ENCODE measurements around the gene C7orf57.

The C7orf57 gene

DNA sequence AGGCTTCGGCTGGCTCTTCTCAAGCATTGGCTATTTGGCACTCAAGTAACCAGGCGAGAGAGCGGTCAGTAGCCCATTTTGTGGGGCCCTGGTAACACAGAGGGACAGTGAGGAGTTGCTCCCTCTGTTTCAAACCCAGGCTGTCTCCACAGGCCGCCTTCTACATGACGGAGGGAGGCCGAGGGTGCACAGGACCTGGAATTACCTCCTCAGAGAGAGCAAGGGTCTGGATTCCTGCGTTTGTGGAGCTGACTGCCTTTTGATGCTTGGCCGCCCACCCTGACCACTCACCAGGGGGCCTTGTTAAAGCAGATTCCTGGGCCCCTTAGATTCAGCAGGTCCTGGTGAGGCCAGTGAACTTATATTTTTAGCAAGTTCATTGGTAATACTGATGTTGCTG lies 66.0 kb downstream of the C7orf57 start:
- peaks cover 18% of the 10 kb centered on the region for H3K4me1 ChIP-seq (ENCODE audit: control insufficient read depth, insufficient read depth, low read length)

DNA sequence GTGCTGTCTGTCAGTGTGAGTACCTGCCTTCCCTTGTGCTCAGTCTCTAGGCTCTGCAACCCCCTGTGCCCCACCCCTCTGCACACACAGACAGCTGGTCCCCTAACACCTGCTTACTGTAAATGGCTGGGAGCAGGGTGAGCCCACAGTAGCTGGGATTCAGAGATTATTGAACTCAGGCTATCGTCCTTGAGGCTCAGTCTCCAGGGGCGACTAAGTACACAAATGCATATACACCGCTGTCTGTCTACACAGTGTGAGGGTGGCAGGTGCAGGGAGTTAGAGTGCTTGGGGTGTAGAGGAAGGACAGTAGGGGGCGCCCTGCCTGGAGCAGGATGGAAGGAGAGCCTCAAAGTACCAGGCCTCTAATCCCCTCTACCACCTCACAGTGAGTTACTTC lies 66.6 kb downstream of the C7orf57 start:
- Histone ChIP-seq H3K4me3 (ENCODE audit: low read length) (no peak overlapping the region), H3K27me3 (ENCODE audit: control insufficient read depth, insufficient read depth, low read length) (no peaks in the 10 kb centered on the region), H3K9me3 (replicated peaks; ENCODE audit: low read length) (no peaks in the 10 kb centered on the region), H3K36me3 (ENCODE audit: insufficient read depth, low read length) (peaks cover 77% of the 10 kb centered on the region), H3K9ac (ENCODE audit: low read depth, low read length) (no peak overlapping the region), H3K4me2 (ENCODE audit: low read length) (no peak overlapping the region), H3K4me1 (ENCODE audit: control insufficient read depth, insufficient read depth, low read length) (peaks cover 12% of the 10 kb centered on the region)

More for the DNA sequence above, 66.0 kb downstream of the C7orf57 start:
- Histone ChIP-seq H3K9me3 (replicated peaks; ENCODE audit: low read length) (no peaks in the 10 kb centered on the region), H3K4me2 (ENCODE audit: low read length) (no peak overlapping the region), H3K4me3 (ENCODE audit: low read length) (no peak overlapping the region), H3K36me3 (ENCODE audit: insufficient read depth, low read length) (peaks cover 75% of the 10 kb centered on the region), H3K9ac (ENCODE audit: low read depth, low read length) (no peak overlapping the region), H3K27me3 (ENCODE audit: control insufficient read depth, insufficient read depth, low read length) (no peaks in the 10 kb centered on the region)

GRCh38 chr7:48102530-48102929 lies 67.2 kb downstream of the C7orf57 start:
- no peak overlapping the region for H3K4me2 ChIP-seq (ENCODE audit: low read length)
- H3K36me3 ChIP-seq (ENCODE audit: insufficient read depth, low read length) = peaks cover 82% of the 10 kb centered on the region
- no peak overlapping the region for H3K4me3 ChIP-seq (ENCODE audit: low read length)
- H3K9ac ChIP-seq (ENCODE audit: low read depth, low read length) = no peak overlapping the region
- H3K4me1 ChIP-seq (ENCODE audit: control insufficient read depth, insufficient read depth, low read length) = peaks cover 6% of the 10 kb centered on the region
- no peaks in the 10 kb centered on the region for H3K27me3 ChIP-seq (ENCODE audit: control insufficient read depth, insufficient read depth, low read length)
- H3K9me3 ChIP-seq (replicated peaks; ENCODE audit: low read length) = no peaks in the 10 kb centered on the region

GRCh38 chr7:48105045-48105444 lies 69.7 kb downstream of the C7orf57 start:
- H3K9ac ChIP-seq (ENCODE audit: low read depth, low read length) = no peak overlapping the region
- no peaks in the 10 kb centered on the region for H3K27me3 ChIP-seq (ENCODE audit: control insufficient read depth, insufficient read depth, low read length)
- no peak overlapping the region for H3K4me2 ChIP-seq (ENCODE audit: low read length)
- no peak overlapping the region for H3K4me3 ChIP-seq (ENCODE audit: low read length)
- H3K36me3 ChIP-seq (ENCODE audit: insufficient read depth, low read length) = peaks cover 77% of the 10 kb centered on the region
- H3K9me3 ChIP-seq (replicated peaks; ENCODE audit: low read length) = no peaks in the 10 kb centered on the region
- no peaks in the 10 kb centered on the region for H3K4me1 ChIP-seq (ENCODE audit: control insufficient read depth, insufficient read depth, low read length)

GRCh38 chr7:48106906-48107659 lies 71.7 kb downstream of the C7orf57 start:
- Histone ChIP-seq H3K4me1 (ENCODE audit: control insufficient read depth, insufficient read depth, low read length) (peaks cover 4% of the 10 kb centered on the region), H3K4me2 (ENCODE audit: low read length) (no peak overlapping the region), H3K4me3 (ENCODE audit: low read length) (no peak overlapping the region), H3K27me3 (ENCODE audit: control insufficient read depth, insufficient read depth, low read length) (no peaks in the 10 kb centered on the region), H3K9ac (ENCODE audit: low read depth, low read length) (no peak overlapping the region), H3K9me3 (replicated peaks; ENCODE audit: low read length) (no peaks in the 10 kb centered on the region), H3K36me3 (ENCODE audit: insufficient read depth, low read length) (peaks cover 64% of the 10 kb centered on the region)

- Histone ChIP-seq H3K4me1 (ENCODE audit: control insufficient read depth, insufficient read depth, low read length) (peaks cover 13% of the 10 kb centered on the region), H3K27me3 (ENCODE audit: control insufficient read depth, insufficient read depth, low read length) (no peaks in the 10 kb centered on the region), H3K9me3 (replicated peaks; ENCODE audit: low read length) (no peaks in the 10 kb centered on the region), H3K4me2 (ENCODE audit: low read length) (no peak overlapping the region), H3K9ac (ENCODE audit: low read depth, low read length) (no peak overlapping the region), H3K4me3 (ENCODE audit: low read length) (no peak overlapping the region), H3K36me3 (ENCODE audit: insufficient read depth, low read length) (peaks cover 55% of the 10 kb centered on the region)
Measured at GRCh38 chr7:48107926-48108472, 72.7 kb downstream of the C7orf57 start.

DNA sequence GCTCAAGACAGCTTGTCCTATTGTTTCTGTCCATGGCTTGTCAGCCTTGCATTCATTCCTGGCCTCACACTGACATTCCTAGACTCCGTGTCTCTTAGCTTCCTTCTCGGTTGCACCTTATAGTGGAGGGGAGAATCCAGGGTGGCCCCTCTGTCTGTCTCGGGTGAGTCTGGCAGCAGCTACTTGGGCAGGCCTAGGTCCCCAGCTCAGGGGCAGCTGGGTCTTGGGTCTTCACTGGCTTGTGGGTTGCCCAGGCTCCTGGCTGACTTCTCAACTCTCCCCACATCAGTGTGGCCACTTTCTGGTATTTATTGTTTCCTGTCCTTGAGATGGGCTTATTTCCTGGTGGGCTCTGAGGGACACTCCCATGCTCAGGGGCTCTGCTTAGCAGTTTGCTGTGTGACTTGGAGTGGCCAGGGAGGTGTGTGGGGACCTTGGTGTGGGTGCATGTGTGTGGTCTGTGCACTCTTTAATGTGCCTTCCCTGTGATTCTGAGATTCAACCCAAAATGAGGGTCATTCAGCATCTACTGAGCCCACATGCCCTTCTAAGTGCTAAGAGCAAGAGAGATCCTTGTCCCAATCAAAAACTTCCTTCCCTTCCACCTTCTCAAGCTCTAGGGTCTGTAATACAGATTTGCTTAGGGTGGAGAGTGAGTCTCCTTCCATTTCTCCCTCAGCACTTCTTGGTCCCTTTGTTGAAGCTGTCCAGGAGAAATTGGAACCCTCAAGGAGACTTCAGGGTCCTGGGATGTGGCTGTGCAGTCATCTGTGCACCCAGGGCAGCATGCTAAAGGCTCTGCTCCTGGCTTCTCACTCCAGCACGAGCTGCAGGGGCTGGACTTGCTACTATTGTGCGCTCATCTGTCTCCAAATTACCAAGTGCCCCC lies 73.9 kb downstream of the C7orf57 start:
- Histone ChIP-seq H3K4me2 (ENCODE audit: low read length) (no peak overlapping the region), H3K9me3 (replicated peaks; ENCODE audit: low read length) (no peaks in the 10 kb centered on the region), H3K9ac (ENCODE audit: low read depth, low read length) (no peak overlapping the region), H3K27me3 (ENCODE audit: control insufficient read depth, insufficient read depth, low read length) (no peaks in the 10 kb centered on the region), H3K4me1 (ENCODE audit: control insufficient read depth, insufficient read depth, low read length) (peaks cover 16% of the 10 kb centered on the region), H3K36me3 (ENCODE audit: insufficient read depth, low read length) (peaks cover 45% of the 10 kb centered on the region), H3K4me3 (ENCODE audit: low read length) (no peak overlapping the region)

DNA sequence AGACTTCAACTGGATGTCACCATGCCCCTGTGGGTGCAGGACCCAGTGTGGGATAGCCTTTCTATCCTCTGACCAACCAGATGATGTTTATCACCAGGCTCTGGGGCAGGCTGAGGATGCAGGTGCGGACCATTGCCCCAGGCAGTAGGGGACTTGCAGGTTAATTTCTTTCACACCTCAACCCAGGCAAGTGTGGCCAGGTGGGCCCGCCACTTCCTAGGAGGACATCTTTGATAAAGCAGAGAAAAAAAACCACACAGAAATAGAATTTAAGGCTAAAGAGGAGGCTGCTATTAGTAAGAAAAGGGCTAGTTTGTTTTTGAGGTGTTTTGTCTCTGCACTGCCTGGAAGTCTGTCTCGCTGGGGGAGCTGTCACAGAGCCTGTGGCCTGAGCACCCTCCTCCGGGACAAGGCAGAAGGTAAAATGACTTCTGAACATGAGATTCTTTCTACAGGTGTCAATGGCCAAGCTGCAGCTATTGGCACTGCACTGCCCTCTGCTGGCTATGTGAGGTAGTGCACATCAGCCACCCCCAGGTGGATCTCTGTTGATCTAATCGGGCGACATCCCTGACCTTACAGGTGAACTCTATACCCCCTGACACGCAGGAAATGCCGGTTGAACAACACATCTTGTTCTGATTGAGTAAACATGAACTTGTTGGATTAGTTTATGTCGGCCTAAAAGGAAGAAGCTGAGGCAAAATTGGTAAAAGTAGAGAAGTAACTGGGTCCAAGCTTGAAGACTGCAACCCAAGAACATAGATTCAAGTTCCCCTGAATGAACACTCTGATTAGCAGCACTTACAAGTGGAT lies 74.7 kb downstream of the C7orf57 start:
- peaks cover 16% of the 10 kb centered on the region for H3K4me1 ChIP-seq (ENCODE audit: control insufficient read depth, insufficient read depth, low read length)
- H3K36me3 ChIP-seq (ENCODE audit: insufficient read depth, low read length) = peaks cover 38% of the 10 kb centered on the region
- no peak overlapping the region for H3K4me2 ChIP-seq (ENCODE audit: low read length)
- no peak overlapping the region for H3K4me3 ChIP-seq (ENCODE audit: low read length)
- no peak overlapping the region for H3K9ac ChIP-seq (ENCODE audit: low read depth, low read length)
- H3K9me3 ChIP-seq (replicated peaks; ENCODE audit: low read length) = no peaks in the 10 kb centered on the region
- H3K27me3 ChIP-seq (ENCODE audit: control insufficient read depth, insufficient read depth, low read length) = no peaks in the 10 kb centered on the region

DNA sequence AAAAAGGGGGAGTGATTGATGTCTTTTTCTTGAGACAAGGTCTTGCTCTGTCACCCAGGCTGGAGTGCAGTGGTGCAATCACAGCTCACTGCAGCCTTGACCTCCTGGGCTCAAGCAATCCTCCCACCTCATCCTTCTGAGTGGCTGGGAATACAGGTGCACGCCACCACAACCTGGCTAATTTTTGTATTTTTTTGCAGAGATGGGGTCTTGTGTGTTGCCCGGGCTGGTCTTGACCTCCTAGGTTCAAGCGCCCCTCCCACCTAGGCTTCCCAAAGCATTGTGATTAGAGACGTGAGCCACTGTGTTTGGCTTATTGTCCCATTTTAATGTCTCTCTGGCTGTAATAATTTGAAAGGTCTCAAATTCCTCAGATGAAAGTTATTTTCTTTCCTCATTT lies 75.5 kb downstream of the C7orf57 start:
- Histone ChIP-seq H3K9ac (ENCODE audit: low read depth, low read length) (no peak overlapping the region), H3K27me3 (ENCODE audit: control insufficient read depth, insufficient read depth, low read length) (no peaks in the 10 kb centered on the region), H3K9me3 (replicated peaks; ENCODE audit: low read length) (no peaks in the 10 kb centered on the region), H3K4me3 (ENCODE audit: low read length) (no peak overlapping the region), H3K4me1 (ENCODE audit: control insufficient read depth, insufficient read depth, low read length) (peaks cover 16% of the 10 kb centered on the region), H3K4me2 (ENCODE audit: low read length) (no peak overlapping the region), H3K36me3 (ENCODE audit: insufficient read depth, low read length) (peaks cover 30% of the 10 kb centered on the region)
